K562 (cell line): ENCODE results near the gene DMD. TPM values are rescaled to one million over a fixed set of nuclear protein-coding genes. Genes with fewer than 3 reads are reported as not detected.

Source experiments
- ATAC-seq: fragments of 200-7000 bp; cut with Tn5 transposase; 3 replicates; pipeline ENCODE4 v1.9.1; 2020; ENCODE audit warnings: moderate library complexity
- BruUV-seq: library from RNA; stranded (reverse); fragments of 400-500 nt; replicated peaks from 2 replicates; lab custom pipeline; 2021; lab: Mats Ljungman, UMichigan
- CTCF ChIA-PET: fragments of 300-600 bp; formaldehyde crosslinking; extraction: SDS; loops from one replicate; lab custom pipeline; 2021; ENCODE audit warnings: low intra/inter-chr PET ratio; lab: Yijun Ruan, JAX
- POLR2A ChIA-PET: fragments of 300-600, 350-650 bp; sonication (Branson Sonifier 250); formaldehyde crosslinking; extraction: SDS; loops from one replicate; lab custom pipeline; 2021; ENCODE audit warnings: antibody characterized with exemption, inconsistent platforms; lab: Yijun Ruan, JAX
- DNase-seq, 4 experiments: peaks; one replicate each; pipeline versions ENCODE4 v3.0.0 to v3.0.0-alpha.2; 2011 to 2018; ENCODE audit warnings: low spot score in 3 of 4, mixed read lengths in 3 of 4; ENCODE audit errors: extremely low read depth in 1 of 4
- FAIRE-seq: peaks from 2 replicates; lab custom pipeline; 2011; peaks lifted over from hg19 to GRCh38; lab: Jason Lieb, UNC
- H2AFZ ChIP-seq: 2 replicates; pipeline ENCODE4 v1.6.0; 2011; ENCODE audit warnings: low read depth, low read length, control low read depth, inconsistent platforms
- H3K27ac ChIP-seq: fragments of 200-600 bp; 3 replicates; pipeline ENCODE4 v1.8.0; 2011; ENCODE audit warnings: low read depth, mild to moderate bottlenecking, control low read depth, inconsistent platforms, low read length, moderate library complexity, mixed read lengths; ENCODE audit errors: extremely low read depth
- H3K27me3 ChIP-seq, 2 experiments: fragments of 300-600 bp in 1 of 2; 2 replicates in 1 of 2; 3 replicates in 1 of 2; pipeline versions ENCODE4 v1.6.0 to v1.8.0; 2011; ENCODE audit warnings: inconsistent platforms in 2 of 2, low read length in 2 of 2, mild to moderate bottlenecking in 1 of 2, mixed read lengths in 1 of 2, moderate library complexity in 1 of 2; ENCODE audit not compliant: control insufficient read depth in 2 of 2, insufficient read depth in 2 of 2
- H3K36me3 ChIP-seq: fragments of 300-600 bp; 3 replicates; pipeline ENCODE4 v1.8.0; 2011; ENCODE audit warnings: mild to moderate bottlenecking, low read length, inconsistent platforms; ENCODE audit not compliant: control insufficient read depth, insufficient read depth
- H3K4me1 ChIP-seq, 2 experiments: fragments of 200-600 bp in 1 of 2; replicated peaks in 1 of 2; 2 replicates in 1 of 2; 3 replicates in 1 of 2; pipeline versions ENCODE4 v1.5.1 to v1.8.0; 2011; ENCODE audit warnings: inconsistent platforms in 2 of 2, low read length in 2 of 2, mild to moderate bottlenecking in 1 of 2, mixed read lengths in 1 of 2, moderate library complexity in 1 of 2; ENCODE audit not compliant: control insufficient read depth in 2 of 2, insufficient read depth in 2 of 2
- H3K4me2 ChIP-seq: 2 replicates; pipeline ENCODE4 v1.6.1; 2011; ENCODE audit warnings: low read length, control low read depth, inconsistent platforms, mixed read lengths; ENCODE audit not compliant: insufficient read depth
- H3K4me3 ChIP-seq: fragments of 200-600 bp; sonication (generic), shearing (Covaris generic); 2 replicates; pipeline ENCODE4 v1.5.1; 2016; ENCODE audit warnings: control low read depth, inconsistent platforms
- H3K79me2 ChIP-seq: fragments of 200-600 bp; 3 replicates; pipeline ENCODE4 v1.8.0; 2011; ENCODE audit warnings: low read length, inconsistent platforms; ENCODE audit not compliant: control insufficient read depth, insufficient read depth
- H3K9ac ChIP-seq, 2 experiments: 2 replicates each; pipeline versions ENCODE4 v1.6.0 to v1.6.1; 2011; ENCODE audit warnings: low read depth in 2 of 2, low read length in 2 of 2, control low read depth in 1 of 2, inconsistent platforms in 1 of 2, mild to moderate bottlenecking in 1 of 2, mixed read lengths in 1 of 2; ENCODE audit not compliant: insufficient read depth in 1 of 2
- H3K9me1 ChIP-seq: one replicate; pipeline ENCODE4 v1.6.0; 2011; ENCODE audit warnings: inconsistent platforms, mild to moderate bottlenecking, low read length, moderate library complexity; ENCODE audit not compliant: control insufficient read depth, insufficient read depth
- H3K9me3 ChIP-seq: replicated peaks from 2 replicates; pipeline ENCODE4 v1.5.1; 2011; ENCODE audit warnings: low read depth, low read length, inconsistent platforms; ENCODE audit not compliant: control insufficient read depth, insufficient read depth
- H4K20me1 ChIP-seq: replicated peaks from 2 replicates; pipeline ENCODE4 v1.6.1; 2011; ENCODE audit warnings: low read length, inconsistent platforms, mixed read lengths; ENCODE audit not compliant: control insufficient read depth, insufficient read depth
- ATF7 ChIP-seq: fragments of 450-650 bp; IDR thresholded peaks from 2 replicates; pipeline ENCODE4 v1.7.1; 2014; ENCODE audit warnings: mild to moderate bottlenecking, moderate library complexity
- CBFA2T2 ChIP-seq: fragments of 450-650 bp; conservative IDR thresholded peaks from 2 replicates; pipeline ENCODE4 v1.6.1; 2017; ENCODE audit warnings: mild to moderate bottlenecking
- FOXK1 ChIP-seq: sonication (generic); formaldehyde crosslinking; IDR thresholded peaks from 2 replicates; pipeline ENCODE4 v1.8.0; 2022; ENCODE audit warnings: missing genetic modification reagents, mild to moderate bottlenecking, borderline replicate concordance
- POLR2B ChIP-seq: fragments of 450-650 bp; IDR thresholded peaks from 2 replicates; pipeline ENCODE4 v1.6.1; 2018; ENCODE audit warnings: low read depth; ENCODE audit not compliant: partially characterized antibody
- PPARD ChIP-seq: fragments of 250-450 bp; sonication (Bioruptor Pico); IDR thresholded peaks from 2 replicates; pipeline ENCODE4 v1.8.0; 2022; ENCODE audit warnings: inconsistent platforms, mild to moderate bottlenecking, moderate library complexity
- PURB ChIP-seq: sonication (generic); formaldehyde crosslinking; IDR thresholded peaks from 2 replicates; pipeline ENCODE4 v1.9.0; 2021; ENCODE audit warnings: low read depth, mild to moderate bottlenecking, missing genetic modification reagents
- ZBTB33 ChIP-seq: sonication (generic); formaldehyde crosslinking; IDR thresholded peaks from 2 replicates; pipeline ENCODE4 v1.8.1; 2023; ENCODE audit warnings: mild to moderate bottlenecking, missing genetic modification reagents
- ZNF212 ChIP-seq: fragments of 450-650 bp; formaldehyde crosslinking; IDR thresholded peaks from 2 replicates; pipeline ENCODE4 v1.4.0; 2020; ENCODE audit warnings: mild to moderate bottlenecking
- WGBS: fragments of 100-300 bp; shearing (Covaris generic); methylation state at CpG from one replicate; pipeline ENCODE4 v1.1.6; 2016; ENCODE audit warnings: low coverage, mixed read lengths; ENCODE audit not compliant: insufficient coverage; ENCODE audit errors: missing lambda C conversion rate; 5-methylcytosine and 5-hydroxymethylcytosine counted together
- in situ Hi-C: fragments of 300-500 bp; cut with MboI; formaldehyde crosslinking; loops from 4 replicates; pipeline ENCODE4 v1.15.0; 2018; ENCODE audit warnings: inconsistent platforms, mixed read lengths
- intact Hi-C: fragments of 100-400 bp; cut with micrococcal nuclease; formaldehyde crosslinking; loops from 2 replicates; pipeline ENCODE4 v1.14.2; 2022
- polyA plus RNA-seq, 8 experiments: library from polyadenylated mRNA; depleted of rRNA in 4 of 8; stranded (reverse) in 5 of 8; unstranded in 3 of 8; fragments of >200 nt; fragmentation: Nextera tagmentation in 2 of 8; fragmentation: Illumina TruSeq in 1 of 8; extraction: Ambion mirVana in 2 of 8; extraction: Trizol in 1 of 8; gene quantifications; 2 replicates each; pipeline versions ENCODE4 v1.2.1 to v1.2.3, GENCODE V29; 2011 to 2014; ENCODE audit warnings: inconsistent platforms in 1 of 8, missing spikeins in 1 of 8
- total RNA-seq, 7 experiments: library from RNA; depleted of rRNA in 6 of 7; stranded (reverse); fragments of >200 nt in 6 of 7; fragmentation: Illumina TruSeq in 2 of 7; extraction: Trizol in 2 of 7; gene quantifications; 2 replicates each; pipeline versions ENCODE4 v1.2.1 to v1.2.3, GENCODE V29; 2011 to 2021; ENCODE audit warnings: low replicate concordance in 1 of 7

Gene DMD
- total and polyA plus RNA-seq, 9 of the 15 experiments (the other 6 are each of a cell fraction or from before 2014, with no cell fraction given) = 3.8 to 20.4 (median 11.4) TPM

GRCh38 chrX:32045149-32045548 is 1166.2 kb downstream of the DMD start:
- no peak overlapping the region for H3K9ac ChIP-seq
- intact Hi-C loops = no loop called here

More at GRCh38 chrX:32045149-32045548, 1166.2 kb downstream of the DMD start:
- no peak for FAIRE-seq
- H3K4me1 ChIP-seq = no peaks in the 10 kb centered on the region
- no peaks in the 10 kb centered on the region for H3K9me3 ChIP-seq
- H3K79me2 ChIP-seq = no peaks in the 10 kb centered on the region
- ATAC-seq = no peak
- no peak overlapping the region for H3K4me2 ChIP-seq
- DNase-seq = no peak
- in situ Hi-C loops = no loop called here
- H3K27me3 ChIP-seq = no peaks in the 10 kb centered on the region
- H2AFZ ChIP-seq = no peak overlapping the region
- no peaks in the 10 kb centered on the region for H3K9me1 ChIP-seq
- H3K4me3 ChIP-seq = no peak overlapping the region
- no TSS peak for BruUV-seq
- ChIA-PET CTCF (no interaction called here), POLR2A (no interaction called here)
- H4K20me1 ChIP-seq = no peaks in the 10 kb centered on the region
- no peak overlapping the region for H3K27ac ChIP-seq
- WGBS = 0% methylated on average over 2 of the region's 4 CpGs
- H3K36me3 ChIP-seq = no peaks in the 10 kb centered on the region
- no peak for TF ChIP-seq ZNF212 (CRISPR knock-in tag)
- TF ChIP-seq PURB (CRISPR knock-in tag) = no peak
- no peak for TF ChIP-seq CBFA2T2
- TF ChIP-seq FOXK1 = no peak
- no peak for TF ChIP-seq ZBTB33 (CRISPR knock-in tag)
- no peak for TF ChIP-seq ATF7
- no peak for TF ChIP-seq PPARD (CRISPR knock-in tag)
- no peak for TF ChIP-seq POLR2B
